Activated CD4-positive, alpha-beta T cell treated with anti-CD3 and anti-CD28 coated beads for 36 hours (primary cell): ENCODE results near the gene PTCHD1. TPM values are rescaled to one million over a fixed set of nuclear protein-coding genes. Genes with fewer than 3 reads are reported as not detected.
A peak's percentile ranks its signal among the peaks of the same experiment; 100 is the strongest.

Experiments used
- ATAC-seq: fragments of 200-7000 bp; cut with Tn5 transposase; one replicate; pipeline ENCODE4 v1.10.0; 2021; ENCODE audit warnings: mild to moderate bottlenecking, moderate library complexity
- CTCF ChIA-PET: fragments of 350-600 bp; sonication (Branson Sonifier 250); formaldehyde crosslinking; loops from one replicate; lab custom pipeline; 2021; ENCODE audit warnings: antibody characterized with exemption; lab: Charles Lee
- POLR2A ChIA-PET: fragments of 350-600 bp; sonication (Branson Sonifier 250); formaldehyde crosslinking; loops from one replicate; lab custom pipeline; 2021; ENCODE audit warnings: antibody characterized with exemption, inconsistent platforms; lab: Charles Lee
- DNase-seq: peaks from one replicate; pipeline ENCODE4 v3.0.0-alpha.2; 2020
- H3K27ac Mint-ChIP-seq: one replicate; pipeline ENCODE4 v1.8.0; 2021; ENCODE audit warnings: mixed read lengths
- H3K27me3 Mint-ChIP-seq: one replicate; pipeline ENCODE4 v1.8.0; 2021; ENCODE audit warnings: mixed read lengths
- H3K36me3 Mint-ChIP-seq: one replicate; pipeline ENCODE4 v1.8.0; 2021; ENCODE audit warnings: low read depth, mixed read lengths
- H3K4me1 Mint-ChIP-seq: one replicate; pipeline ENCODE4 v1.8.0; 2021; ENCODE audit warnings: mixed read lengths
- H3K4me3 Mint-ChIP-seq: one replicate; pipeline ENCODE4 v1.8.0; 2021; ENCODE audit warnings: mild to moderate bottlenecking, moderate library complexity, mixed read lengths
- H3K9me3 Mint-ChIP-seq: one replicate; pipeline ENCODE4 v1.8.0; 2021; ENCODE audit warnings: low read depth, mixed read lengths
- intact Hi-C, 2 experiments: fragments of 100-400 bp; cut with DNase I in 1 of 2; cut with micrococcal nuclease in 1 of 2; formaldehyde crosslinking; loops; one replicate each; pipeline versions ENCODE4 v1.14.2 to v1.15.1; 2022 to 2024; cut with DNase I, micrococcal nuclease
- total RNA-seq, 2 experiments: library from RNA; stranded (reverse); gene quantifications; one replicate each; pipeline ENCODE4 v1.2.3, GENCODE V29; 2021

Gene PTCHD1
- total RNA-seq: not detected

DNA sequence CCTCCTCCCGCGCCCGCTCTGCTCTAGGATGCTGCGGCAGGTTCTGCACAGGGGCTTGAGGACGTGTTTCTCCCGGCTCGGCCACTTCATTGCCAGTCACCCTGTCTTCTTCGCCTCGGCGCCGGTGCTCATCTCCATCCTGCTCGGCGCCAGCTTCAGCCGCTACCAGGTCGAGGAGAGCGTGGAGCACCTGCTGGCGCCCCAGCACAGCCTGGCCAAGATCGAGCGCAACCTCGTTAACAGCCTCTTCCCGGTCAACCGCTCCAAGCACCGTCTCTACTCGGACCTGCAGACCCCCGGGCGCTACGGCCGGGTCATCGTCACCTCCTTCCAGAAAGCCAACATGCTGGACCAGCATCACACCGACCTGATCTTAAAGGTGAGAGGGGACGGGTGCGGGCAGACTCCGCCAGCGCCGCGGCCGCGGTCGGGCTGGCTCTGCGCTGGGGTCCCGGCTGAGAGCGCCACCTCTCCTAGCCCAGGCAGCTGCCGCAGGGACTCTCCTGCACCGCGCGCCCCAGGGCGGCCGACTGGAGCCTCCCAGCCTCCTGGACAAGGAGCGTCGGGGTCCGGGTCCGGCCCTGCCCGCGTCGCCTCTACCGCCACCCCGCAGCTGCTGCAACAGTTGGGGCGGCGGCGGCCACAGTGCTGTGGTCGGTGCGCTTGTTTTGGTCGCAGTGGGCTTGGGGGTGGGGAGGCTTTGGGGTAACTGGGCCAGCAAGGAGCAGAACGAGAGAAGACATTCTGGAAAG, at the start of gene PTCHD1:
Gene PTCHD1, plus strand, starts transcription at position 2 of the 752 bp plus-strand sequence. Its CDS starts 27 bp downstream, at position 29.
- peaks cover 33% of the 10 kb centered on the region for H3K27me3 Mint-ChIP-seq
- peaks cover 11% of the 10 kb centered on the region for H3K4me1 Mint-ChIP-seq
- ChIA-PET POLR2A (no interaction called here), CTCF (interaction anchor here (0.7 kb wide), 1 partner anchor 632 kb away, joined by 4 read pairs; no protein-coding TSS in a partner anchor)
- DNase-seq: peak; percentile 12
- H3K36me3 Mint-ChIP-seq: no peaks in the 10 kb centered on the region
- H3K27ac Mint-ChIP-seq: no peak within 1 kb of the TSS
- peak within 1 kb of the TSS; percentile 43 for H3K4me3 Mint-ChIP-seq
- ATAC-seq: peak; percentile 44
- H3K9me3 Mint-ChIP-seq: no peaks in the 10 kb centered on the region
- intact Hi-C loops: loop anchor here in 1 of 2 experiments (10.0 kb wide), 1 partner anchor 1670 kb away; no protein-coding TSS in a partner anchor

DNA sequence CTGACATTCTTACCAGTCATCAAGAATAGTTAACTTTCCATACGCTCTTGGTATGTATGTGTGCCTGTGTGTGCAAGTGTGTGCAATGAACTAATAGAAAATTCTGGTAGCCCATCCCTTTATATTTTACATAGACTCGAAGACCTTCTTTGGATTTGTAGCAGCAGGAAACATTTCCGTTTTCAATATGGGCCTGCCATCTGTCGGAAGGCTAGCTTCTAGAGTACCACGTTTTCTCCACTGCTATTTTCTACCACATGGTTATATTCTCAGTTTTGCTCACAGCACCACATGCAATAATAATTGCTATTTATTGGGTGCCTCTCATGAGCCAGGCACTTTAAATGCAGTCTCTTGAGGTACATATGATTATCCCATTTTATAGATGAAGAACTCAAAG, 47.9 kb upstream of the PTCHD1 start:
- POLR2A ChIA-PET: no interaction called here
- Mint-ChIP-seq H3K36me3 (no peaks in the 10 kb centered on the region), H3K9me3 (no peaks in the 10 kb centered on the region), H3K4me1 (peaks cover 3% of the 10 kb centered on the region), H3K4me3 (no peak overlapping the region), H3K27me3 (no peaks in the 10 kb centered on the region), H3K27ac (no peak overlapping the region)
- ATAC-seq (no peak), DNase-seq (no peak)
- intact Hi-C loops: no loop called here
- CTCF ChIA-PET: no interaction called here

DNA sequence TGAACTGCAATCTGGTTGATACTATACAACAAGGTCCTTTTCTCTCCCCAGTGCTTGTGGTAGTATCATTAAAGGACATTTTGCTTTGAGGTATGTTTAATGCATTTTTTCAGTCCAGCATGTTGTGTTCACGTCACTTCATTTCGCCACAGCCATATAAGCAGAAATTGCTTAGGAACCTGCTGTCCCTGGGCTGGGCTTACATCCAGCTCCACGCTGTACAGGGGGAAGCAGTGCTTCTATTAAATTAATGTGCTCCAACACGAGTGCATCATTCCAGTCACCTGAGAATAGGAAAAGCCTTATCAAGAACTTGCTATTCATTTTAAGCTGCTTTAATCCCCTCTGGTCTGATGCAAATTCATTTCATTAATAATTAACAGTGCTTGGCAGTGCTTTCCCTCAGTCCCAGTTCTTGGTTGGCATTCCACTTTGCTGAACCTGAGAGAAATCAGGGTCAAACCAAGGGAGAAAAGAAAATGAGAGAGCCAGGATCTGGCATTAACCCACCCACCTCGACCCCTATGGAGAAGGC, 47.4 kb upstream of the PTCHD1 start:
- no peak overlapping the region for H3K27ac Mint-ChIP-seq
- H3K9me3 Mint-ChIP-seq: no peaks in the 10 kb centered on the region
- intact Hi-C loops: no loop called here
- no peak overlapping the region for H3K4me3 Mint-ChIP-seq
- POLR2A ChIA-PET: no interaction called here
- DNase-seq (no peak), ATAC-seq (no peak)
- peaks cover 3% of the 10 kb centered on the region for H3K4me1 Mint-ChIP-seq
- H3K27me3 Mint-ChIP-seq: no peaks in the 10 kb centered on the region
- H3K36me3 Mint-ChIP-seq: no peaks in the 10 kb centered on the region
- CTCF ChIA-PET: no interaction called here

DNA sequence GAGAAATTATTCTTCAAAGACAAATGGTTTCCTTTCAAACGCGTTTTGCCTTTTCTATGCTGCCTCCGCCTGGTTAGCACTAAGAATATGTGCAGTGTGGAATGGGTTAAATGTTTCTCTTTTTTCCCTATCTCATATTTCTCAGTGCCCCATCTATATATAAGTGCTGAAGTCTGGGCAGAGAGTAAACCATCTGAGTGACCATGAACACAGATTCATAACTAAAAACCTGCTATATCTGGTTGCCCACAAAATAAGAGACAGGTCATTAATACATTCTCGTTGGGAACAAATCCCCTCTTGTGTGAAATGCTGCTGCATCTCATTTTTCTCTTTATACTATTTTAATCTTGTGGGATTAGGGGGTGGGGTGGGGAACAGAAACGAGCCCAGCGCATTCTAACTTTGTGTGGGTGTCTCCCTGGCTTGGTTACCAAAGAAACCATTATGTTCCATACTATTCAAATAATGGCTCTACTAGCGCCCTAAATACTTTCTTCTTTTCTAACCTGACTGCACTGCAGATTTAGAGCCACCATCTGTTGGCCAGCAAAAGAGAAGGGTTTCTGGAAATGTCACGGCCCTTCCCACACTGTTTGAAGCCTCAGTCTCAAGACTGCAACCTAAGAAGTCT, 42.2 kb upstream of the PTCHD1 start:
- ATAC-seq: no peak
- Mint-ChIP-seq H3K9me3 (no peaks in the 10 kb centered on the region), H3K4me3 (no peak overlapping the region), H3K27me3 (no peaks in the 10 kb centered on the region), H3K4me1 (peaks cover 3% of the 10 kb centered on the region), H3K36me3 (no peaks in the 10 kb centered on the region), H3K27ac (no peak overlapping the region)
- intact Hi-C loops: no loop called here
- no peak for DNase-seq
- ChIA-PET POLR2A (no interaction called here), CTCF (no interaction called here)

DNA sequence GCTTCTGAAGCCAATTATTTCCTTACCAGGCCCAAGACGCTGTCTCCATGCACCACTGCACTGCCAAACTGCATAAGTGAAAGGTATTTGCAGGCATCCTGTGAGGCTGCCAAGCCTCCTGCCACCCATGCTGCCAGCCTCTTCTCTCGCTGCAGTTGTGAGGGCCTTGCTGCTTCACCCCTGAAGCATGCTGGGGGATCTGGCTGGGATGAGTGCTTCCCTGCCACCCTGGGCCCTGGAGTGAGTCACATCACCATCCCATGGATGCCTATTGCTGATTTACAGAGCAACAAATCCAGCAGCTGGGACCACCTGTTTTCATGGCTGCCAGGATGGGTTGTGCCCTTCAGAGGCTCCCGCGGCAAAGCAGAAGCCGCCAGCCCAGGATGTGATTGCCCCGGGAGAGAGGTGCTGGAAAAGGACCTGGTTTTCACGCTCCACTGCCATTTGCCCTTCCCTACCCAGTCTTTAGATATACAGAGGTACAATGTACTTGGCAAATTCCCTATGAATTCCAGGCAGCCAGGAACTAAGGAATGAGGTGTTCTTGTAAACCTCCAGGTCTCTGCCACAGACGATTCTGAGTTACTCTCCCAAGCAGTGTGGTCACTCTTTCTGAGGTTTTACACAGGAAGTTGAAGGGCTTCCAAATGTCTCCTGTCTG, 41.5 kb upstream of the PTCHD1 start:
- POLR2A ChIA-PET: no interaction called here
- CTCF ChIA-PET: no interaction called here
- Mint-ChIP-seq H3K4me3 (no peak overlapping the region), H3K4me1 (peaks cover 3% of the 10 kb centered on the region), H3K9me3 (no peaks in the 10 kb centered on the region), H3K36me3 (no peaks in the 10 kb centered on the region), H3K27me3 (no peaks in the 10 kb centered on the region), H3K27ac (no peak overlapping the region)
- ATAC-seq (no peak), DNase-seq (no peak)
- intact Hi-C loops: no loop called here

DNA sequence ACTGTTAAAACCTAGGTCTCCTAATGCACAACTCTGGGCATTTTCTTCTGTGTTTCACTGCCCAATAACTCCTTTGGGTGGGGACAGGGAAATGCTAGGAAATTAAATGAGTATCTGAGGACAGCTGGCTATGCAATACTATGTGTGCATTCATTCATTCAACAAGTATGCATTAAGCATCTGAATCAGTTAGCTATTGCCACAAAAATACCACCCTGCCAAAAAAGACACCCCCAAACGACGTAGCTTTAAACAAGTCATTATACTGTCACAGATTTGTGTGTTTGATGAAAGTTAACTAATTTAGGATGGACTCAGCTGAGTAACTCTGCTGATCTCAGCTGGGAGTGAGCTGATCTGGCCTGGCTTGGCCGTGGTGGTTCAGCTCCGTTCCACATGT, 29.8 kb upstream of the PTCHD1 start:
- Mint-ChIP-seq H3K27ac (no peak overlapping the region), H3K4me1 (no peaks in the 10 kb centered on the region), H3K27me3 (no peaks in the 10 kb centered on the region), H3K4me3 (no peak overlapping the region), H3K9me3 (no peaks in the 10 kb centered on the region), H3K36me3 (no peaks in the 10 kb centered on the region)
- no peak for ATAC-seq
- ChIA-PET POLR2A (no interaction called here), CTCF (interaction anchor here (1.4 kb wide), 1 partner anchor 13 kb away, joined by 4 read pairs; no protein-coding TSS in a partner anchor)
- DNase-seq: no peak
- intact Hi-C loops: no loop called here

DNA sequence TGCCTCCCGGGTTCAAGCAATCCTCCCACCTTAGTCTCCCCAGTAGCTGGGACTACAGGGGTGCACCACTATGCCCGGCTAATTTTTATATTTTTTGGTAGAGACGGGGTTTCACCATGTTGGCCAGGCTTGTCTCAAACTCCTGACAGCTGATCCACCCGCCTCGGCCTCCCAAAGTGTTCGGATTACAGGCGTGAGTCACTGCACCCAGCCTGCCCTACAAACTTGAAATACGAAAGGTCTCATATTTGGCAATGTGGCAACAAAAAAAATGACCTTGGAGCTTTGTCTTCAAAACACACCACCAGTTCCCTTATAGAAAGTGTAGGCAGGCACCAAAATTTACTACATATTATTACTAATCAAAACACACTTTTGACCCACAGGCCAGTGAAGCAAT, 22.9 kb upstream of the PTCHD1 start:
- H3K36me3 Mint-ChIP-seq: no peaks in the 10 kb centered on the region
- no peaks in the 10 kb centered on the region for H3K4me1 Mint-ChIP-seq
- no peaks in the 10 kb centered on the region for H3K27me3 Mint-ChIP-seq
- H3K27ac Mint-ChIP-seq: no peak overlapping the region
- ATAC-seq: no peak
- POLR2A ChIA-PET: no interaction called here
- no peak for DNase-seq
- intact Hi-C loops: no loop called here
- no peak overlapping the region for H3K4me3 Mint-ChIP-seq
- H3K9me3 Mint-ChIP-seq: no peaks in the 10 kb centered on the region
- CTCF ChIA-PET: no interaction called here

DNA sequence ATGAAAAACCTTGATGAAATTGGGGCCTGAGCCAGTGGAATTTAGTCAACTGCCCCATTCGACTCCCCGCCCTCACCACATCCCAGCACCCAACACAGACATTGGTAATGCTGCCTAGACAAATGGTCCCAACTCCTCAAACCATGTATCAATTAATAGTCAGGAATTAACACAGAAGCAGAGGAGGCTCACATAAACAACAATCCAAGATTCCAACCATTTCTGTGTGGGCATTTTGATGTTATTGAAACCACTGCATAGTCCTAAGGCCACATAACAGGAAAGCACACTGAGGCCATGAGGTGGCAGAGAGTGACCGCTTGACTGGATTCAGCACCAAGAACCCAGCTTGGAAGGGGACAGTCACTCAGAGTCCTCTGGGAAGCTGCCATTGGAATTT, 22.5 kb upstream of the PTCHD1 start:
- H3K9me3 Mint-ChIP-seq: no peaks in the 10 kb centered on the region
- DNase-seq (no peak), ATAC-seq (no peak)
- POLR2A ChIA-PET: no interaction called here
- no peak overlapping the region for H3K27ac Mint-ChIP-seq
- no peak overlapping the region for H3K4me3 Mint-ChIP-seq
- H3K27me3 Mint-ChIP-seq: no peaks in the 10 kb centered on the region
- no peaks in the 10 kb centered on the region for H3K36me3 Mint-ChIP-seq
- intact Hi-C loops: no loop called here
- no peaks in the 10 kb centered on the region for H3K4me1 Mint-ChIP-seq
- CTCF ChIA-PET: no interaction called here

DNA sequence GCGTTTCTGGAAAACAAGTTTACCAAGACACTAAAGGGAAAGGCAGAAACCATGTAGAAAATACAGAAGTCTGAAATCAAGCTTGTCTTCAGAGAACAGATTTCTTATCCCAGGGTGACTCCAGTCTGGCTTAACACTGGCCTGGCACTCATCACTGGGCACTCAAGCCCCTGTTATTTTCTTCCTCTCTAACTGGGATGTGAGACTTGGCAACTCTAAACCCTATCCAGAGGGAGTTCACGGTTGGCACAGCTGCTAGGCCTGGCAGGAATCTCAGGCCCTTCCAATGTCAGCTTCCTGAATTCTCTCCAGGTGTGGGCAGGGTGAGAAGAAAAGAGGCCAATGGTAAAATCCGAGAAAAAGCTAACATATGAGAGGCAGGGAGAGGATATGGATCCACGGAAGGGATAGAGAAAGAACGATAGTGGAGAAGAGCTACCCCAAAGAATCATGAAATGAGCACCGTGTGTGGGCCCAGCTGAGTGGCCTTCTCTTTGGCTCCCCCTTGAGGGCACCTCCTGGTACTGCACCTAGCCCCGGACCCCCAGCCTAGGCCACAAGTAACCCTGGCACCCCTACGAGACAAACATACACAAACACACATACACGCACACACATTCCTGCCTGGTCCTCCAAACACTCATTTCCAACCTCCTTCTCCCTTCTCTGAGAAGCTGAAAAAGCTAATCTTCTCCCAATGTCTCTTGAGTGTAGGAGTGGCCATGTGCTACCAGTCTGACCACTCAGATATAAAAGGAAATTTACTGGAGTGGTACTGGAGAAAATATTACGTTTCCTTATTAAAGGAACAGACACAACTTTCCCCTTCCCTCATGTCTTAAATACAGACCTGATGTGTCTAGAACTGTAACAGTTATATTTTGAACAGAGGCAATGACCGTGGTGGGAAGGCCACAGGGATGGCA, 16.6 kb upstream of the PTCHD1 start:
- Mint-ChIP-seq H3K4me1 (no peaks in the 10 kb centered on the region), H3K27ac (no peak overlapping the region), H3K9me3 (no peaks in the 10 kb centered on the region), H3K4me3 (no peak overlapping the region), H3K27me3 (no peaks in the 10 kb centered on the region), H3K36me3 (no peaks in the 10 kb centered on the region)
- POLR2A ChIA-PET: interaction anchor here (0.5 kb wide), 1 partner anchor 1364 kb away, joined by 3 read pairs; no protein-coding TSS in a partner anchor
- CTCF ChIA-PET: interaction anchor here (0.6 to 1.0 kb wide), 2 partner anchors 13 to 148 kb away, joined by 3 to 4 read pairs; no protein-coding TSS in a partner anchor
- ATAC-seq (peak; percentile 58), DNase-seq (peak; percentile 49)
- intact Hi-C loops: no loop called here

DNA sequence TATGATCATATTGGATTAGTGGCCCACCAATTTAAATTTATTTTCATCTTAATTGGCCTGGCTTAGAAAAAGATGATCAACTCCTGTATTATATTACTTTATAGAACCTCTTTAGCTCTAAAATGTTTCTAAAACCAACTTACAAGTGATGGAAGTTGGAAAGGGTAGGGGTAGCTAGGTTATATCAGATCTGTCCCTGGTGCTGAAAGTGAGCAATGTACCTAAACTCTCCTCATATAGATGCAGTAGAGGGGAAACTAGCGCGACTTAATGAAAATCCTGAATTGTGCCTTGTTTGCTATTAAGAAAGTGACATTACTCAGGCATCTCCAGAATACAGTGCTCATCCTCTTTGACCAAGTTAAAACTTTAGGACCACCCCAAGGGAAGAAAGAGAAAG, 7.5 kb upstream of the PTCHD1 start:
- no peak overlapping the region for H3K4me3 Mint-ChIP-seq
- POLR2A ChIA-PET: no interaction called here
- no peaks in the 10 kb centered on the region for H3K36me3 Mint-ChIP-seq
- H3K9me3 Mint-ChIP-seq: no peaks in the 10 kb centered on the region
- CTCF ChIA-PET: no interaction called here
- H3K27me3 Mint-ChIP-seq: peaks cover 10% of the 10 kb centered on the region
- no peak overlapping the region for H3K27ac Mint-ChIP-seq
- intact Hi-C loops: no loop called here
- ATAC-seq (no peak), DNase-seq (no peak)
- H3K4me1 Mint-ChIP-seq: peaks cover under 1% of the 10 kb centered on the region

DNA sequence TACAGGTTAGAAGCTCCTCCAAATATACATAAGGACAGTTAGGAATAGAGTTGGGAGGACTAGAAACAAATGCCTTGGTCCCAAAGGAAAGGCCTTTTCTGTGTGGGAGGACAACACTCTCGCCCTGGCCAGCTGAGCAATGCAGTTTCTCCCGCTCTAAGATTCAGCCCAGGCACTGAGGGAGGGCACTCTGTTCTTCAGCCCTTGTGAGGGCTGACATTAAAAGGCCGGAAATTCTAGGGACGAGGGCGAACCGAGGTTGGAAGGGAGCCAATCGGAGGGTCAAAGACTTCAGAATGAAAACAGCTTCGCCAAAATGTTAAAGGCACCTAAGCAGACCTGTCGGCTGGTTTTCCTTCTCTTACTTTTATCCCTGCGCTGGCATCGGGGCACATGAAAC, 2.9 kb upstream of the PTCHD1 start:
- H3K27me3 Mint-ChIP-seq: peaks cover 32% of the 10 kb centered on the region
- no peak overlapping the region for H3K4me3 Mint-ChIP-seq
- H3K36me3 Mint-ChIP-seq: no peaks in the 10 kb centered on the region
- DNase-seq (no peak), ATAC-seq (no peak)
- ChIA-PET POLR2A (no interaction called here), CTCF (no interaction called here)
- no peaks in the 10 kb centered on the region for H3K9me3 Mint-ChIP-seq
- H3K4me1 Mint-ChIP-seq: peaks cover 11% of the 10 kb centered on the region
- intact Hi-C loops: loop anchor here in 1 of 2 experiments (10.0 kb wide), 1 partner anchor 1673 kb away; no protein-coding TSS in a partner anchor
- no peak overlapping the region for H3K27ac Mint-ChIP-seq
